ENCODE results near the gene HOXC10.

DNA sequence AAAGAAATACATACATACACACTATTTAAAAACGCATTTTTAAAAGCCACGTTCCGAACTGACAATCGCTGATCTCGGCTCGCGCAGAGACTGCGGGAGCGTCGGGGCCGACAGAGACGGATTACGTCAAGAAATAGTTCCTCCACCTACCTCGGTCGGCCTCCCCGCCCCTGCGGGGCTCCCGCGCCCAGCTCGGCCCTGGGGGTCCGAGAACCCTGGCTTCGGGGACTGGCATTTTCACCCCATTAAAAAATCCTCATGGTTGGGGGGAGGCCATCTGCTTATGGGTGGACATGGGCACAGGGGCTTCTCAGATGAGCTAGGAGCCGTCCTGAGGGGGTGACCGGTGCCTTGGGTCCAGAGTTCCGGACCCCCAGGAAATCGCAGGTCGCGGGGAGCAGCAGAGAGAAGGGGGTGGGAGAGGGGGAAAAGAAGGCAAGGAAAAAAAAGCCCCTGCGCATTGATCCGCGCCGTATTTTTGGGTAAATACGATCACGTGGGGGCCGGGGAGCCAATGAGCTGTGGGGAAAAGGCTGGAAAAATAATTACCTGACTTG, 14.7 kb downstream of the HOXC10 start:
- TF ChIP-seq, protein P1, sequence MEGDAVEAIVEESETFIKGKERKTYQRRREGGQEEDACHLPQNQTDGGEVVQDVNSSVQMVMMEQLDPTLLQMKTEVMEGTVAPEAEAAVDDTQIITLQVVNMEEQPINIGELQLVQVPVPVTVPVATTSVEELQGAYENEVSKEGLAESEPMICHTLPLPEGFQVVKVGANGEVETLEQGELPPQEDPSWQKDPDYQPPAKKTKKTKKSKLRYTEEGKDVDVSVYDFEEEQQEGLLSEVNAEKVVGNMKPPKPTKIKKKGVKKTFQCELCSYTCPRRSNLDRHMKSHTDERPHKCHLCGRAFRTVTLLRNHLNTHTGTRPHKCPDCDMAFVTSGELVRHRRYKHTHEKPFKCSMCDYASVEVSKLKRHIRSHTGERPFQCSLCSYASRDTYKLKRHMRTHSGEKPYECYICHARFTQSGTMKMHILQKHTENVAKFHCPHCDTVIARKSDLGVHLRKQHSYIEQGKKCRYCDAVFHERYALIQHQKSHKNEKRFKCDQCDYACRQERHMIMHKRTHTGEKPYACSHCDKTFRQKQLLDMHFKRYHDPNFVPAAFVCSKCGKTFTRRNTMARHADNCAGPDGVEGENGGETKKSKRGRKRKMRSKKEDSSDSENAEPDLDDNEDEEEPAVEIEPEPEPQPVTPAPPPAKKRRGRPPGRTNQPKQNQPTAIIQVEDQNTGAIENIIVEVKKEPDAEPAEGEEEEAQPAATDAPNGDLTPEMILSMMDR (IDR thresholded peaks at IDR 0.05), result no peak
- no peak for TF ChIP-seq POLR2A (IDR thresholded peaks at IDR 0.05)
